Tibial nerve (tissue), 4 donors: ENCODE data around the gene TMEM63A. TPM values are rescaled to one million over a fixed set of nuclear protein-coding genes. Genes with fewer than 3 reads are reported as not detected.

ENCODE experiments used
- DNase-seq, 2 donors: peaks; one replicate each; pipeline ENCODE4 v3.0.0-alpha.2; 2019; ENCODE audit warnings: low spot score in 2 of 2
- H3K27ac ChIP-seq, 4 donors: fragments of 200-600 bp; sonication (generic) in 3 of 4; one replicate each; pipeline ENCODE4 v1.5.1; 2017 to 2019; ENCODE audit warnings: mild to moderate bottlenecking in 1 of 4
- H3K27me3 ChIP-seq, 2 donors: fragments of 200-600 bp; sonication (generic) in 1 of 2; one replicate each; pipeline versions ENCODE4 v1.5.1 to v1.6.0; 2017 to 2019
- H3K36me3 ChIP-seq, 3 donors: fragments of 200-600 bp; sonication (generic); one replicate each; pipeline ENCODE4 v1.5.1; 2018 to 2019
- H3K4me1 ChIP-seq, 4 donors: fragments of 200-600 bp; sonication (generic) in 3 of 4; one replicate each; pipeline ENCODE4 v1.5.1; 2017 to 2019
- H3K4me3 ChIP-seq, 4 donors: fragments of 200-600 bp; sonication (generic) in 3 of 4; one replicate each; pipeline ENCODE4 v1.5.1; 2017 to 2019; ENCODE audit warnings: mild to moderate bottlenecking in 1 of 4, moderate library complexity in 1 of 4
- H3K9me3 ChIP-seq, 4 donors: fragments of 200-600 bp; sonication (generic) in 3 of 4; one replicate each; pipeline ENCODE4 v1.5.1; 2017 to 2019
- EP300 ChIP-seq, 2 donors: sonication (generic); formaldehyde crosslinking; IDR thresholded peaks; one replicate each; pipeline ENCODE4 v1.6.1; 2017; ENCODE audit warnings: antibody characterized with exemption in 2 of 2, mild to moderate bottlenecking in 1 of 2
- POLR2A ChIP-seq, 2 donors: fragments of 450-650 bp; IDR thresholded peaks; one replicate each; pipeline ENCODE4 v1.6.1; 2017; ENCODE audit warnings: antibody characterized with exemption in 2 of 2, mild to moderate bottlenecking in 2 of 2, moderate library complexity in 2 of 2
- WGBS, 2 donors: methylation state at CpG; one replicate each; pipeline ENCODE4 v1.1.5; 2018; 5-methylcytosine and 5-hydroxymethylcytosine counted together
- total RNA-seq, 4 donors: library from RNA; depleted of rRNA; stranded (reverse); fragments of >200 nt; gene quantifications; one replicate each; pipeline ENCODE4 v1.1.0, GENCODE V29; 2016
- TF ChIP-seq, protein P1 (sequence below), 5 experiments: fragments of 200-600 bp in 3 of 5; fragments of 450-650 bp in 2 of 5; sonication (generic) in 3 of 5; IDR thresholded peaks; one replicate each; pipeline ENCODE4 v1.5.1; 2016 to 2019; ENCODE audit warnings: antibody characterized with exemption in 5 of 5, mild to moderate bottlenecking in 3 of 5, moderate library complexity in 2 of 5

TMEM63A gene
- total RNA-seq, 4 donors from 2014 or later: 63.2 to 91.5 (median 66.7) TPM

DNA sequence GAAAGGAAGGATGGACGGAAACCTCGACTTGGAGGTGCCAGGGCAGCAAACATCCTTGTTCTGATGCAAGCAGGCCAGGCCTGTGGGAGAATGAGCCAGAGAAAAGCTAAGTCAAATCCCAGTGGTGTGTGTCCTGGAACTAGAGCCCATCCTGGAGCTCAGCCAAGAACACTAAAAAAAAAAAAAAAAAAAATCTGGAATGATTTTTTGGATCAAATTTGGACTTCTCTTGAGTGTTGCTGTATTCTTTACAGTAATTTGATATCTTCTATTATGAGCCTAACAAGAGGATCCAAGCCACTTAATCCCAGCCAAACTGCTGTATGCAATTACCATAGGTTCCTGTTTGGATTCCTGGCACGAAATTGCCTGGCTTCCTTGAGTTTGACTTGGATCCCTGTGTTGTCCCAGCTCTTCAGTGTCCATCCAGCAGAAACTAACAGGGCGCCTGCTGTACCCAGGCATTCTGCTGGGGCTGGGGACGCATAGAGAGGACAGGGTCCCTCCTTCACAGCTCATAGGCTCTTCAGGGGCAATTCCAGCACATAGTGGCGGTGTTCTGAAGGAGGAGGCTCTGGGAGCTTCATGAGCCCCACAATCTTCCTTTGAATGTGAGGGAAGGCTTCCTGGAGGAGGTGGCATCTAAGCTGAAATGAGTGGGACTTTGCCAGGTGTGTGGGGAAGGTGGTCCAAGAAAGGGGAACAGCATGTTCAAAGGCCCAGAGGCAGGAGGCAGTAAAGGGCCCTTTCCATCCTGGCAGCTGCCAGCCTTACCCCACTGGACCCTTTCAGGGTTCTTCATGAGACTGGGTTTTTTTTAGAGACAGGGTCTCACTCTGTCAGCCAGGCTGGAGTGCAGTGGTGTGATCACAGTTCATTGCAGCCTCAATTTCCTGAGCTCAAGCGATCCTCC lies 47.5 kb downstream of the TMEM63A start:
- H3K9me3 ChIP-seq: no peaks in the 10 kb centered on the region
- 63 to 71% methylated on average over 7 of the region's 7 CpGs for WGBS, 2 donors
- no peaks in the 10 kb centered on the region for H3K27me3 ChIP-seq
- H3K27ac ChIP-seq: peak overlapping the region in 2 of 4 donors; percentile 61 to 77
- H3K36me3 ChIP-seq: peaks cover 0 to 70% (median 9%) of the 10 kb centered on the region in 3 donors
- no peak overlapping the region for H3K4me3 ChIP-seq
- TF ChIP-seq, protein P1, sequence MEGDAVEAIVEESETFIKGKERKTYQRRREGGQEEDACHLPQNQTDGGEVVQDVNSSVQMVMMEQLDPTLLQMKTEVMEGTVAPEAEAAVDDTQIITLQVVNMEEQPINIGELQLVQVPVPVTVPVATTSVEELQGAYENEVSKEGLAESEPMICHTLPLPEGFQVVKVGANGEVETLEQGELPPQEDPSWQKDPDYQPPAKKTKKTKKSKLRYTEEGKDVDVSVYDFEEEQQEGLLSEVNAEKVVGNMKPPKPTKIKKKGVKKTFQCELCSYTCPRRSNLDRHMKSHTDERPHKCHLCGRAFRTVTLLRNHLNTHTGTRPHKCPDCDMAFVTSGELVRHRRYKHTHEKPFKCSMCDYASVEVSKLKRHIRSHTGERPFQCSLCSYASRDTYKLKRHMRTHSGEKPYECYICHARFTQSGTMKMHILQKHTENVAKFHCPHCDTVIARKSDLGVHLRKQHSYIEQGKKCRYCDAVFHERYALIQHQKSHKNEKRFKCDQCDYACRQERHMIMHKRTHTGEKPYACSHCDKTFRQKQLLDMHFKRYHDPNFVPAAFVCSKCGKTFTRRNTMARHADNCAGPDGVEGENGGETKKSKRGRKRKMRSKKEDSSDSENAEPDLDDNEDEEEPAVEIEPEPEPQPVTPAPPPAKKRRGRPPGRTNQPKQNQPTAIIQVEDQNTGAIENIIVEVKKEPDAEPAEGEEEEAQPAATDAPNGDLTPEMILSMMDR (IDR thresholded peaks at IDR 0.05): no peak
- peak in 1 of 2 donors; percentile 80 for TF ChIP-seq EP300 (IDR thresholded peaks at IDR 0.05)
- no peak for TF ChIP-seq POLR2A (IDR thresholded peaks at IDR 0.05)
- H3K4me1 ChIP-seq: peaks cover 0 to 22% (median 6%) of the 10 kb centered on the region in 4 donors
- DNase-seq: peak; percentile 44 to 75

DNA sequence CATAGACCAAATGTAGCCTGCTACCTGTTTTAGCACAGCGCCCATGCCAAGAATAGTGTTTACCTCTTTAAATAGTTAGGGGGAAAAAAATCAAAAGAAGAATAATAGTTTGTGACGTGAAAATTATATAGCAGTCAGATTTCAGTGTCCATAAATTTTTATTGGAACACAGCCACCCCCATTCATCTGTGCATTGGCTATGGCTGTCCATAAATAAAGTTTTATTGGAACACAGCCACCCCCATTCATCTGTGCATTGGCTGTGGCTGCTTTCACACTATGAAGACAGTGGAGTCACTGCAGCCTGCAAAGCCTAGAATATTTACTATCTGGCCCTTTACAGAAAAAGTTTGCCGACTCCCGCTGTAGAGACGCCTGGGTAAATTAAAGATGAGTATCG lies 51.3 kb downstream of the TMEM63A start:
- H3K27ac ChIP-seq: no peak overlapping the region
- 89 to 93% methylated on average over 6 of the region's 6 CpGs for WGBS, 2 donors
- H3K27me3 ChIP-seq: no peaks in the 10 kb centered on the region
- H3K4me1 ChIP-seq: peaks cover 0 to 28% (median 10%) of the 10 kb centered on the region in 4 donors
- no peak overlapping the region for H3K4me3 ChIP-seq
- no peak for DNase-seq
- no peaks in the 10 kb centered on the region for H3K9me3 ChIP-seq
- peaks cover 0 to 53% (median 9%) of the 10 kb centered on the region in 3 donors for H3K36me3 ChIP-seq
- TF ChIP-seq, protein P1 (IDR thresholded peaks at IDR 0.05): no peak
- TF ChIP-seq EP300 (IDR thresholded peaks at IDR 0.05) (no peak), POLR2A (IDR thresholded peaks at IDR 0.05) (no peak)

DNA sequence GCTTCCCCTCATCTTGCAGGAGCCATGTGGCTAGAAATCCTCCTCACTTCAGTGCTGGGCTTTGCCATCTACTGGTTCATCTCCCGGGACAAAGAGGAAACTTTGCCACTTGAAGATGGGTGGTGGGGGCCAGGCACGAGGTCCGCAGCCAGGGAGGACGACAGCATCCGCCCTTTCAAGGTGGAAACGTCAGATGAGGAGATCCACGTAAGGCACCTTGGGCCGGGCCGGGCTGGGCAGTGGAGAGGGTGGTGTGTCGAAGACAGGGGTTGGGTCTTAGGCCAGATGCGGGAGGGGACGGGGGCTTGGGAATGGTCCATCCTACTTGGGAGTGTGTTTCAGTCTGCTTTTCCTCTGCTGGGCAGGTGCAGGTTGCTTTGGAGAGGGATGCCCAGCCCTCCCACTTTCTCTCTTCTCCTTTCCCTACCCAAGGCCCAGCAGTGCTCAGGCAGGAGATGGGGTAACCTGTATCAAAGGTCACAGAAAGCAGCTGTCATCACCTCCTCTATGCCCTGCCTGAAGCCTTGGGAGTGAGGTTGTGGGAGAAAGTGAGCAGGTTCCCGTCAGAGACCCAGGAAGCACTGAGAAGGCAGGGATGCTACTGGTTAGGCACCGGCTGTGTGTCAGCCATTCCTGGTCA lies 53.4 kb downstream of the TMEM63A start:
- Histone ChIP-seq H3K4me3 (no peak overlapping the region), H3K27ac (no peak overlapping the region), H3K9me3 (no peaks in the 10 kb centered on the region), H3K27me3 (no peaks in the 10 kb centered on the region), H3K36me3 (peaks cover 0 to 53% (median 9%) of the 10 kb centered on the region in 3 donors), H3K4me1 (peaks cover 0 to 30% (median 19%) of the 10 kb centered on the region in 4 donors)
- TF ChIP-seq, protein P1 (IDR thresholded peaks at IDR 0.05): no peak
- TF ChIP-seq POLR2A (IDR thresholded peaks at IDR 0.05) (no peak), EP300 (IDR thresholded peaks at IDR 0.05) (no peak)
- no peak for DNase-seq
- WGBS, 2 donors: 88 to 92% methylated on average over 13 to 14 of the region's 14 CpGs

DNA sequence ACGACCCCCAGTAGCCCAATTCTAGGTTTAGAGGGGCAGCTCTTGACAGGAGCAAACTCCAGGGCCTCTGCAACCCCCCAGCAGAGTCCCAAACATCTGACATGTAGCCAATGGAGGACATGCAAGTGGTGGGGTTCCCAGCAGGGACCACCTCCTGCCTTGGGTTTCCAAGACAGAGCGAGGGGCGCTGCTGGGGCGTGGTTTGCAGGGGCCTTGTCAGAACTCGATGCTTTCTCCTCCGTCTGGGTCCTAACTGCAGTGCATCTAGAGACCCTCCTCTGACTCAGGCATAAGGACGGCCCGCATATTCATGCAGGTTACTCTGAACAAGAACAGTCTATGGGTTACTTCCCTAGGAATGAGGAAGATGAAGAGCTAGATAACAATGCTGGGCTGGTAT lies 55.1 kb downstream of the TMEM63A start:
- 78 to 86% methylated on average over 7 to 8 of the region's 8 CpGs for WGBS, 2 donors
- Histone ChIP-seq H3K4me3 (no peak overlapping the region), H3K27ac (peak overlapping the region in 1 of 4 donors; percentile 11), H3K9me3 (no peaks in the 10 kb centered on the region), H3K36me3 (peaks cover 0 to 42% (median 4%) of the 10 kb centered on the region in 3 donors), H3K4me1 (peaks cover 0 to 48% (median 22%) of the 10 kb centered on the region in 4 donors), H3K27me3 (no peaks in the 10 kb centered on the region)
- DNase-seq: no peak
- TF ChIP-seq POLR2A (IDR thresholded peaks at IDR 0.05): no peak
- no peak for TF ChIP-seq EP300 (IDR thresholded peaks at IDR 0.05)
- TF ChIP-seq, protein P1 (IDR thresholded peaks at IDR 0.05): no peak
